ENCODE results near the gene RSPH4A.
"Not testable (repeated sequence)": the region's sequence is repeated elsewhere in the genome, so short reads cannot be mapped to it uniquely, and the experiment has no call there.

DNA sequence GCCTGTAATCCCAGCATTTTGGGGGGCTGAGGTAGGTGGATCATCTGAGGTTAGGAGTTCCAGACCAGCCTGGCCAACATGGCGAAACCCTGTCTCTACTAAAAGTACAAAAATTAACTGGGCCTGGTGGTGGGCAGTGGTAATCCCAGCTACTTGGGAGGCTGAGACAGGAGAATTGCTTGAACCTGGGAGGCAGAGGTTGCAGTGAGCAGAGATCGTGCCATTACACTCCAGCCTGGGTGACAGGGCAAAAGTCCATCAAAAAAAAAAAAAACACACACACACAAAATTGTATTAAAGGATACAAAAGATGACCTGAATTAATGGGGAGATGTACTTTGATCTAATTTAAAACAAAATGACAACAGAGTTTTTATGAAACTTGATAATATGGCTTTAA is 47.9 kb downstream of the RSPH4A start:
- TF ChIP-seq, protein P1, sequence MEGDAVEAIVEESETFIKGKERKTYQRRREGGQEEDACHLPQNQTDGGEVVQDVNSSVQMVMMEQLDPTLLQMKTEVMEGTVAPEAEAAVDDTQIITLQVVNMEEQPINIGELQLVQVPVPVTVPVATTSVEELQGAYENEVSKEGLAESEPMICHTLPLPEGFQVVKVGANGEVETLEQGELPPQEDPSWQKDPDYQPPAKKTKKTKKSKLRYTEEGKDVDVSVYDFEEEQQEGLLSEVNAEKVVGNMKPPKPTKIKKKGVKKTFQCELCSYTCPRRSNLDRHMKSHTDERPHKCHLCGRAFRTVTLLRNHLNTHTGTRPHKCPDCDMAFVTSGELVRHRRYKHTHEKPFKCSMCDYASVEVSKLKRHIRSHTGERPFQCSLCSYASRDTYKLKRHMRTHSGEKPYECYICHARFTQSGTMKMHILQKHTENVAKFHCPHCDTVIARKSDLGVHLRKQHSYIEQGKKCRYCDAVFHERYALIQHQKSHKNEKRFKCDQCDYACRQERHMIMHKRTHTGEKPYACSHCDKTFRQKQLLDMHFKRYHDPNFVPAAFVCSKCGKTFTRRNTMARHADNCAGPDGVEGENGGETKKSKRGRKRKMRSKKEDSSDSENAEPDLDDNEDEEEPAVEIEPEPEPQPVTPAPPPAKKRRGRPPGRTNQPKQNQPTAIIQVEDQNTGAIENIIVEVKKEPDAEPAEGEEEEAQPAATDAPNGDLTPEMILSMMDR (IDR thresholded peaks at IDR 0.05): not testable (repeated sequence)
- TF ChIP-seq POLR2AphosphoS5, POLR2A (IDR thresholded peaks at IDR 0.05): not testable (repeated sequence)
